HL-60 (cell line): Measurements from ENCODE around the gene ARMC6.

Source experiments
- DNase-seq, 2 experiments: peaks; one replicate each; pipeline ENCODE4 v3.0.0-alpha.2; 2010 to 2020; ENCODE audit warnings: low read depth in 1 of 2, low spot score in 1 of 2
- H3K27ac ChIP-seq: fragments of 250-450 bp; sonication (Bioruptor Pico); replicated peaks from 2 replicates; pipeline ENCODE4 v1.5.1; 2020; ENCODE audit warnings: mild to moderate bottlenecking, moderate library complexity
- H3K27me3 ChIP-seq: fragments of 250-450 bp; sonication (Bioruptor Pico); 2 replicates; pipeline ENCODE4 v1.5.1; 2021; ENCODE audit warnings: mild to moderate bottlenecking, moderate library complexity; ENCODE audit not compliant: insufficient read depth, poor library complexity, severe bottlenecking
- H3K4me3 ChIP-seq: replicated peaks from 2 replicates; pipeline ENCODE4 v1.5.1; 2011; ENCODE audit warnings: mild to moderate bottlenecking, control low read depth, low read length; ENCODE audit not compliant: insufficient read depth
- GABPA ChIP-seq: IDR thresholded peaks from 2 replicates; pipeline ENCODE4 v1.6.1; 2012; ENCODE audit warnings: low read depth
- POLR2AphosphoS5 ChIP-seq: IDR thresholded peaks from 2 replicates; pipeline ENCODE4 v1.6.1; 2012; ENCODE audit warnings: low read depth
- SPI1 ChIP-seq: IDR thresholded peaks from 2 replicates; pipeline ENCODE4 v1.6.1; 2012; ENCODE audit warnings: low read depth, mild to moderate bottlenecking, borderline replicate concordance
- long read RNA-seq: library from polyadenylated mRNA; unstranded; transcript quantifications from one replicate; pipeline ENCODE4 v2.0.0, GENCODE V29; 2020
- TF ChIP-seq, protein P1 (sequence below): IDR thresholded peaks from 2 replicates; pipeline ENCODE4 v1.6.1; 2012; ENCODE audit warnings: low read depth; ENCODE audit not compliant: insufficient replicate concordance
- TF ChIP-seq, protein P2 (sequence below): IDR thresholded peaks from one replicate; pipeline ENCODE4 v1.5.1; 2011; ENCODE audit warnings: low read length, control low read depth, inconsistent platforms; ENCODE audit not compliant: insufficient read depth

ARMC6 gene
- long read RNA-seq, transcript ARMC6-206 (9 exons, 2,488 nt), result minor isoform, 30 of 255 reads
- long read RNA-seq, transcript ARMC6-202 (8 exons, 2,383 nt), result major isoform, 88 of 255 reads
- long read RNA-seq, transcript ARMC6-201 (8 exons, 2,412 nt), result minor isoform, 86 of 255 reads
- long read RNA-seq, partial matches to known transcripts, result 11 of 255 reads
- long read RNA-seq, other reads (novel, unspliced or antisense), result 40 of 255 reads

DNA sequence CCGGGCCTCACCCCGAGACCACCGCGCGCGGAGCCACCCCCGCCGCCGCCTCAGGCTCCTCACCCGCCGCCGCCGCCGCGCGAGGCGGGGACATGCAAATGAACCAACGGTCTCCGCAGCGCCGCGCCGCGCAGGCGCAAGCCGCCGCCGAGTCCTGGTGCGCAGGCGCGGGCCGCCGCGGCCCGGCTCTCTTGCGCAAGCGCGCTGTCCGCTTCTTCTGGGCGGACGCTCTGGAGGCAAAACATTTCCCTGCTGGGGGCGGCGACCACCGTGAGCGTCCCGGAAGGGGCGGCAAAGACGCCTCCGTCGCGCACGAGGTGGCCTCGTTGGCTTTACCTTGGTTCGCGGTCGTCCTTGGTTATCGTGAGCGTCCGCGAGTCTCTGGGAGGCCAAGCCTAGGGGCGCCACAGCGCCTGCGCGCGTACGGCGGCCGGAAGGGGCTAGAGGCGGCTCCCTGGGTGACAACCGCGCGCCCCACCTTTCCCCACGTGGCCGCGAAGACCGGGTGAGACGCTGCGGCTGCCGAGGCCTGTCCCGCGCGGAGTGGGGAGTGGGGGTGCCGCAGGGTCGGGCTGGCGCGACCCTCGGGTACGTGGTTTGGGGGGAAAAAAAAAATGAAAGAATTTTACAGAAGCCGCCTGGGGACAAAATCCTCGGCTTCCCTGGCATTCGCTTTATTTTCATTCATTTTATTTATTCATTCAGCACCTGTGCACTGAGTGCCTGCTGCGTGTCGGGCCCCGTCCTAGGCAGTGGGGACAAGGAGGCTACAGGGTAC, at the start of gene ARMC6, which contains the start of gene SUGP2:
TSS of gene ARMC6 (plus strand) at position 178 of the 778 bp plus-strand sequence. CDS start 607 bp downstream, outside the sequence.
TSS of gene SUGP2 (minus strand) at position 92 of the 778 bp plus-strand sequence. CDS start 2,446 bp downstream, outside the sequence.
- Histone ChIP-seq H3K4me3 (peak within 1 kb of the TSS; percentile 84), H3K27ac (peak within 1 kb of the TSS; percentile 98), H3K27me3 (no peaks in the 10 kb centered on the region)
- TF ChIP-seq, protein P1, sequence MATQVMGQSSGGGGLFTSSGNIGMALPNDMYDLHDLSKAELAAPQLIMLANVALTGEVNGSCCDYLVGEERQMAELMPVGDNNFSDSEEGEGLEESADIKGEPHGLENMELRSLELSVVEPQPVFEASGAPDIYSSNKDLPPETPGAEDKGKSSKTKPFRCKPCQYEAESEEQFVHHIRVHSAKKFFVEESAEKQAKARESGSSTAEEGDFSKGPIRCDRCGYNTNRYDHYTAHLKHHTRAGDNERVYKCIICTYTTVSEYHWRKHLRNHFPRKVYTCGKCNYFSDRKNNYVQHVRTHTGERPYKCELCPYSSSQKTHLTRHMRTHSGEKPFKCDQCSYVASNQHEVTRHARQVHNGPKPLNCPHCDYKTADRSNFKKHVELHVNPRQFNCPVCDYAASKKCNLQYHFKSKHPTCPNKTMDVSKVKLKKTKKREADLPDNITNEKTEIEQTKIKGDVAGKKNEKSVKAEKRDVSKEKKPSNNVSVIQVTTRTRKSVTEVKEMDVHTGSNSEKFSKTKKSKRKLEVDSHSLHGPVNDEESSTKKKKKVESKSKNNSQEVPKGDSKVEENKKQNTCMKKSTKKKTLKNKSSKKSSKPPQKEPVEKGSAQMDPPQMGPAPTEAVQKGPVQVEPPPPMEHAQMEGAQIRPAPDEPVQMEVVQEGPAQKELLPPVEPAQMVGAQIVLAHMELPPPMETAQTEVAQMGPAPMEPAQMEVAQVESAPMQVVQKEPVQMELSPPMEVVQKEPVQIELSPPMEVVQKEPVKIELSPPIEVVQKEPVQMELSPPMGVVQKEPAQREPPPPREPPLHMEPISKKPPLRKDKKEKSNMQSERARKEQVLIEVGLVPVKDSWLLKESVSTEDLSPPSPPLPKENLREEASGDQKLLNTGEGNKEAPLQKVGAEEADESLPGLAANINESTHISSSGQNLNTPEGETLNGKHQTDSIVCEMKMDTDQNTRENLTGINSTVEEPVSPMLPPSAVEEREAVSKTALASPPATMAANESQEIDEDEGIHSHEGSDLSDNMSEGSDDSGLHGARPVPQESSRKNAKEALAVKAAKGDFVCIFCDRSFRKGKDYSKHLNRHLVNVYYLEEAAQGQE, result no peak
- TF ChIP-seq, protein P2, sequence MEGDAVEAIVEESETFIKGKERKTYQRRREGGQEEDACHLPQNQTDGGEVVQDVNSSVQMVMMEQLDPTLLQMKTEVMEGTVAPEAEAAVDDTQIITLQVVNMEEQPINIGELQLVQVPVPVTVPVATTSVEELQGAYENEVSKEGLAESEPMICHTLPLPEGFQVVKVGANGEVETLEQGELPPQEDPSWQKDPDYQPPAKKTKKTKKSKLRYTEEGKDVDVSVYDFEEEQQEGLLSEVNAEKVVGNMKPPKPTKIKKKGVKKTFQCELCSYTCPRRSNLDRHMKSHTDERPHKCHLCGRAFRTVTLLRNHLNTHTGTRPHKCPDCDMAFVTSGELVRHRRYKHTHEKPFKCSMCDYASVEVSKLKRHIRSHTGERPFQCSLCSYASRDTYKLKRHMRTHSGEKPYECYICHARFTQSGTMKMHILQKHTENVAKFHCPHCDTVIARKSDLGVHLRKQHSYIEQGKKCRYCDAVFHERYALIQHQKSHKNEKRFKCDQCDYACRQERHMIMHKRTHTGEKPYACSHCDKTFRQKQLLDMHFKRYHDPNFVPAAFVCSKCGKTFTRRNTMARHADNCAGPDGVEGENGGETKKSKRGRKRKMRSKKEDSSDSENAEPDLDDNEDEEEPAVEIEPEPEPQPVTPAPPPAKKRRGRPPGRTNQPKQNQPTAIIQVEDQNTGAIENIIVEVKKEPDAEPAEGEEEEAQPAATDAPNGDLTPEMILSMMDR, result no peak
- peak; percentile 41 for TF ChIP-seq POLR2AphosphoS5
- no peak for TF ChIP-seq GABPA
- no peak for TF ChIP-seq SPI1
- DNase-seq, result peak; percentile 86 to 88

DNA sequence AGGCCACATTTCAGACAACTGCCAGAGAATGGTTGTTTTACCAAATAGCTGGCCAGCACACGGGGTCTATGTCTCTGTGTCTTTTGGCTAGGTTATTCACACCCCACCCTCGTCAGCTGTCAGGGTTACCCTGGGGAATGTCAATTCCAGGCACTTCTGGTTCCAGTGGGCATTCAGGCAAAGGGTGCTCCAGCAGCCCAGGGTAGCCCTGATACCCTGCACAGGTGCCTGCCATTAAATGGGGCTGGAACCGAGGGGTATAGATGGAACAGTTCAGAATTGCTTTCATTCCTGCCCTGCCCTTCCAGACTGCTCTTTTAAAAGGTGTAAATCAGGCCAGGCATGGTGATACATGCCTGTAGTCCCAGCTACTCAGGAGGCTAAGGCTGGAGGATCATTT, 49.2 kb upstream of the ARMC6 start:
- H3K27ac ChIP-seq, result peak overlapping the region; percentile 56
- H3K27me3 ChIP-seq, result no peaks in the 10 kb centered on the region
- TF ChIP-seq SPI1 (no peak), POLR2AphosphoS5 (no peak), GABPA (no peak)
- TF ChIP-seq, protein P1, result no peak
- TF ChIP-seq, protein P2, result no peak
- no peak for DNase-seq
- H3K4me3 ChIP-seq, result no peak overlapping the region

DNA sequence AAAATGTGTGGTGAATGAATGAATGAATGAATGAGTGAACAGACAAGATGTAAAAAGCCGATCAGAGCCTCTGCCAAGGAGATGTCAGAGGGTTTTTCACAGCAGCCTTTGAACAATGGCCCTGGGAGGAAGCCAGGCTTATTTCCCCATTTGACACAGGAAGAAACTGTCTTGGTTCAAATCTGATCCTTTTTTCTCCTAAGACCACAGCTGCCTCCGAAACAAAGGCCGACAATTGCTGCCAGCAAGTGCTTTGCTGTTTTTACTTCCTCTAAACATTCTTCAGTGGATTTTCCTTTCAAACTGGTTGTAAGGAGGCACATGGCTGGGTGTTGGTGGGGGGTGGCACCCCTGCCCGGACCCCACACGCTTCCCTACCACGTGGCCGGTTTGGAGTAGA, 48.1 kb upstream of the ARMC6 start:
- no peaks in the 10 kb centered on the region for H3K27me3 ChIP-seq
- DNase-seq, result peak in 1 of 2 experiments; percentile 88
- no peak overlapping the region for H3K4me3 ChIP-seq
- TF ChIP-seq SPI1, result peak; percentile 76
- TF ChIP-seq, protein P1, result no peak
- no peak for TF ChIP-seq GABPA
- H3K27ac ChIP-seq, result peak overlapping the region; percentile 56
